Limb (tissue), 2 donors: ENCODE measurements around the gene DNASE2.

Source experiments
- DNase-seq, 2 donors: peaks; one replicate each; pipeline ENCODE4 v3.0.0-alpha.2; 2016; ENCODE audit errors: extremely low spot score in 2 of 2

The DNASE2 gene

DNA sequence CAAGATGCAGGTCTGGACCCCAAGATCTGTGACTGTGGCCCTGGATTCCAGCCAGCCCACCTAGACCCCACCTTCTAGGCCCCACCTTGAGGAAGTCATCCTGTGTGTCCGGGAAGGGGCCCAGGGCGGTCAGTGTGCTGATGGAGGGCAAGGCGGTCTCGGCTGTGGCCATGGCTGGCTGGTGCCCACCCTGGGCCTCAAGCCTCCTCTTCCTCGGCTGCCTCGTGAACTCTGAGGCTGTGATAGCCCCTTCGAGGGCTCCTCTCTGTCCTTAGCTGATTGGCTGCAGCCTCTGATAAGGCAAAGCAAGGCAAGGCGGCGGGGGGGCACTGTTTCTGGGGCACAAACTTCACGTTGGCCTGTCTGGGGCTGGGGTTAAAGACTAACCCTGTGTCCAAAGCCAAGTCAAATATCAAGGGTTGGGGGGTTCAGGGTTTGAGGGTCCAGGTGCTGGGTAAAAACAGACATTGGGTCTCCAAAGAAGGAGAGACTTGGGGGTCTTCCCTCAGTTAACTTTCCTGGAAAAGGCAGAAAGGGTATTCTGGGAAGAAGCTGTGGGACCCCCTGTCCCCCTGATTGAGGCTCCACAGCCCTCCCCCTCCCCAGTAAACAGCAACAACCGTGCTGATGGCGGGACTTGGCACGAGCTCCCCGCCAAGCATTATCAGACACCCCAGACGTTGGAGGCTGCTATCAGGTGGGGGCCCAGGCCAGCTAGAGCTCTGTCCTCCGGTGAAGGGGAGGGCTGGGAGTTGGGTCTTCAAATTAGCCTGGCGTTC is 5.9 kb upstream of the DNASE2 start, which contains the start of gene KLF1:
KLF1 (minus strand) TSS at position 233 of the 779 bp plus-strand sequence; CDS start at position 172, 61 bp downstream.
- DNase-seq, result no peak

DNA sequence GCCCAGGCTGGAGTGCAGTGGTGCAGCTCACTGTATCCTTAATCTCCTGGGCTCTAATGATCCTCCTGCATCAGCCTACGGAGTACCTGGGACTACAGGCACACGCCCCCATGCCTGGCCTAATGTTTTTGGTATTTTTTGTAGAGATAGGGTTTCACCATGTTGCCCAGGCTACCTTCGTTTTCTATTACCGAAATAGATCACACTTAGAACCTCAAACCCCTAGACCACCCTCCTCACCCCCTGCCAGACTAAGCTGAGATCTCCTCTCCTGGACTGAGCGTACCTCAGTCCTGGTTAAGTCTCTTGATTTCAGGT is 5.4 kb upstream of the DNASE2 start:
- no peak for DNase-seq

DNA sequence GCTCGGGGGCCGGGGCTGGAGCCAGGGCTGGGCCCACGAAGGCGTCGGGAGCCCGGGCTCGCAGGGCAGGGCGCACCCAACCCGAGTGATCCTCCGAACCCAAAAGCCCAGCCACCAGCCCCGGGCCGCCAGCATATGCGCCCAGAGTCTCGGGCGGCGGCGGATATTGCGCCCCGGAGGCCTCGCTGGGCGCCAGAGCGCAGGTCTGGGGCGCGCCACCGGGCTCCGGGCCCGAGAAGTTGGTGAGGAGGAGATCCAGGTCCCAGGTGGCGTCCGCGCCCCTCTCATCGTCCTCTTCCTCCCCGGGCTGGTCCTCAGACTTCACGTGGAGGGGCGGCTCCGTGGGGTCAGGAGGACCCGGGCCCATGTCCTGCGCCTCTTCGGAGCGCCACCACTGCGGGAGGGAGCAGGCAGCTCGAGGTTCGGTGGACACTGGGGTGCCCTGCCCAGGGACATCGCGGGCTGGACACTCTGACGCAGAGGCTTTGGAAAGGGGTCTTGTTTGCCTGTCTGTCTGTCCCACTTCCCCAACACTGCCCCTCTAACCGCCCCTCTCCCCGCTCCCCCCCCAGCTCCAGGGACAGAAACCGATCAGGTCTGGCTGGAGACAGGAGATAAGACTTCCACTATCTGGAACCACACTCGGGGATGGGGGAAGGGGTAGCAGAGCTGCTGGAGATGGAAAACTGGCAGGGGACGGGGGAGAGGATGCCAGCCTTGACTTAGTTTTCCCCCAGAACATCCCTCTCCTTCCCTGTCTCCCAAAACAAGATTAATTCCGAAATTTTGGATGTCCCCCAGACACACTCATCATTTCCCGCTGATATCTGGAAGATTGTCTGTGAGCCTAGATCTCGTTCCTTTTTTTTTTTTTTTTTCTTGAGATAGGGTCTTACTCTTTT is 4.8 kb upstream of the DNASE2 start:
- DNase-seq, result no peak

DNA sequence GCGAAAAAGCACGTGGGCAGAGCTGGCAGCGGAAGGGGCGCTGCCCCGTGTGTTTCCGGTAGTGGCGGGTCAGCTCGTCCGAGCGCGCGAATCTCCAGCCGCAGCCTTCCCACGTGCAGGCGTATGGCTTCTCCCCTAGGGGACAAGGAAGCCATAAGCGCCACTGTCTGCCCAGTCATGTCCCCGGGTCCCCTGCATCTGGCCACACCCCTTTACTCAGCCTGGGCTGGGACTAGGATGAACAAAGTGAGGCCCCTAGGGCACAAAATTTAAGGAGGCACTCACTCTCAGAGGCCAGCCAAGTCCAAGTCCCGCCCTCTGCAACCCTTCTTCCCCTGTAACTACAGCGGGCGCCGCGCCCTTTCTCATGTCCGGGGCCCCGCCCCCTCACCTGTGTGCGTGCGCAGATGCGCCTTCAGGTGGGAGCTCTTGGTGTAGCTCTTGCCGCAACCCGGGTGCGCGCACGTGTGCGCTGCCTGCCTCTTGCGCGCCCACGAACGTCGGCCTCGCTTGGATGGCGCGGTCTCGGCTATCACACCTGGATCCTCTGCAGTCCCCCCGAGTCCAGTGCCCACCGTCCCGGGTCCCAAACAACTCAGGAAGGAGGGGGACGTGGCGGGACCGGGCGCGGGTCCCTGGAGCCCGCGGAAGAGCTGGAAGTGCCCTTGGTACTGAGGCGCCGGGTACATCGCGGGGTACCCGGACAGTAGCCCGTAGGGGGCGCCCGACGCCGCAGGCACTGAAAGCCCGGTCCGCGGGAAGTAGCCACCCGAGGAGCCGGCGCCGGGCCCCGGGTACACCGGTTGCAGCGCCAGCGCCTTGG is 3.9 kb upstream of the DNASE2 start:
- peak in 1 of 2 donors; percentile 68 for DNase-seq

DNA sequence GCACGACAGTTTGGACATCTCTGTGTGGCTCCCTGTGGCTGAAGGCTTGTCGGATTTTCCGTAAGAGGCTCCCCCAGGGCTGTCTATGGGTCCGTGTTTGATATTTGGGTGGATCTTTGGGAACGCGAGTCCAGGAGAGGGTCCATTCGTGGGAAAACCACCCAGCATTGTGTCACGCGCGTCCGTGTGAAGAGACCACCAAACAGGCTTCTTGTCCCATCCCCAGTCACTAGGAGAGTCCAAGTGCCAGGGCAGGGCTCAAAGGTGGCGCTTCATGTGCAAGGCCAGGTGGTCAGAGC is 3.3 kb upstream of the DNASE2 start:
- no peak for DNase-seq

DNA sequence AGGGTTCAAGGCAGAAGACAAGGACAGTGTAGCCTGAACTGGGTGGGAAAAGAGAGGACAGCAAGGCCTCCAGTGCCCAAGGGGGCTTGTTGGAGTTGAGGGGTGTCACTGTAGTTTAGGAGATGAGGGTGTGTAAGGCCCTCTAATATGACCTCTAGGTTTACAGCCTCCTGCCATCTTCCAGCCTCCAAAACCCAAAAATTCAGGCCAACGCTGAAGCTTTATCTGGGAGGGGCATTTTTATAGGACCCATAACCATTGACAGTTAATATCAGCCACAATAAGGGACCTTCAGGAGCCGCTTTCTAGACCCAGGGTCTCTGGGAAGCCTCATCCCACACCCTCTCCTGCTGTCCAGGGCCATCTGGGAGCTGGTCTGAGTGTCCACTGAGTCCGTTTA is 3.0 kb upstream of the DNASE2 start:
- DNase-seq, result no peak

DNA sequence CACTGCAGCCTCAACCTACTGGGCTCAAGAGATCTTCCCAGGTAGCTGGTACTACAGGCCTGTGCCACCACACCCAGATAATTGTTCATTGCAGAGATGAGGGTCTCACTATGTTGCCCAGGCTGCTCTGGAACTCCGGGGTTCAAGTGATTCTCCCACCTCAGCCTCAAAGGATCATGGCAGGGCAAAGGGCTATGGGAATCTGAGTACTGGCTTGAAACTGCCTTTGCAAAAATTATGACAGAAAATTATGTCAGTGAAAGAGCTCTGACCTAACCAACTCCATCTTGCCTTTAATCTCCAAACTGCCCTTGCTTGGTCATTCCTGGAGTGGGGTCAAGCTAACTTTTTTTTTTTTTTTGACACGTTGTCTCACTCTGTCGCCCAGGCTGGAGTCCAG is 1.3 kb upstream of the DNASE2 start:
- no peak for DNase-seq

DNA sequence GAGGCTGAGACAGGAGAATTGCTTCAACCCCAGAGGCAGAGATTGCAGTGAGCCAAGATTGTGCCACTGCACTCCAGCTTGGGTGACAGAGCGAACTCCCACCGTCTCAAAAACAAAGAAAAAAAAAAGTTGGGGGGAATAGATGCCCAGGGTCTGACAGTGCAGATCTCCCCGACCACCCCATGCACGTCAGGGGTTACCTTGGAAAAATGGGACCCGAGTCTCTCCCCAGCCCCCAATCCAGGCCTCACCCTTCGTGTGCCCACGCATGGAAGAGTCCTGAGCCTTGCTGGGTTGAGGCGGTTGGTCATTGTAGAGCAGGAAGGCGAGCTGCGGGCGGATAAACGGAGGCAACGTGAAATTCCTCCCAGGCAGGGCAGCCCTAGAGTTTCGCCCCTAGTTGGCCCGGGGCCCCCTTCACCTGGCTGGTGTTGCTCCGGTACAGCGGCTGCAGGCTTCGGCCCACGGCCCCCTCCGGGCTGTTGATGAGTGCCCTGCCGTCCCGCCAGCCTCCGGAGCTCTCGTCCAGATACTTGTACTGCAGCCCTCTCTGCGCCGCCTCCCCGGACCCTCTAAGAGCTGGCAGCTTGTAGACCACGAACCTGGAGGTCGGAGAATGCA is 588 bp downstream of the DNASE2 start:
- no peak for DNase-seq

DNA sequence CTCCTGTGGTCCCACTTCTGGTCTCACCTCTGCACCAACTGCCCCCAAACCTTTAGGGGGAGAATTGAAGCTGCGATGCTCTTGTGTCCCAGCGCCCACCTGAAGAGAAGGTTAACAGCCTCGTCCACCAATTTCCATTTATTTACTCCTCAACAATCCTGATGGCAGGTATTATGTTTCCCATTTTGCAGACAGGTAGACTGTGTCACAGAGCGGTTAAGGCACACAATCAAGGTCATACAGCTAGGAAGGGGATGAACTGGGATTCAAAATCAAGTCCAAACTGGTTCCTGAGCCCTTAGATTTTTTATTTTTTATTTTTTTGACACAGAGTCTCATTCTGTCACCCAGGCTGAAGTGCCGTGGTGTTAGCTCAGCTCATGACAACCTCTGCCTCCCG is 6.2 kb downstream of the DNASE2 start:
- no peak for DNase-seq

DNA sequence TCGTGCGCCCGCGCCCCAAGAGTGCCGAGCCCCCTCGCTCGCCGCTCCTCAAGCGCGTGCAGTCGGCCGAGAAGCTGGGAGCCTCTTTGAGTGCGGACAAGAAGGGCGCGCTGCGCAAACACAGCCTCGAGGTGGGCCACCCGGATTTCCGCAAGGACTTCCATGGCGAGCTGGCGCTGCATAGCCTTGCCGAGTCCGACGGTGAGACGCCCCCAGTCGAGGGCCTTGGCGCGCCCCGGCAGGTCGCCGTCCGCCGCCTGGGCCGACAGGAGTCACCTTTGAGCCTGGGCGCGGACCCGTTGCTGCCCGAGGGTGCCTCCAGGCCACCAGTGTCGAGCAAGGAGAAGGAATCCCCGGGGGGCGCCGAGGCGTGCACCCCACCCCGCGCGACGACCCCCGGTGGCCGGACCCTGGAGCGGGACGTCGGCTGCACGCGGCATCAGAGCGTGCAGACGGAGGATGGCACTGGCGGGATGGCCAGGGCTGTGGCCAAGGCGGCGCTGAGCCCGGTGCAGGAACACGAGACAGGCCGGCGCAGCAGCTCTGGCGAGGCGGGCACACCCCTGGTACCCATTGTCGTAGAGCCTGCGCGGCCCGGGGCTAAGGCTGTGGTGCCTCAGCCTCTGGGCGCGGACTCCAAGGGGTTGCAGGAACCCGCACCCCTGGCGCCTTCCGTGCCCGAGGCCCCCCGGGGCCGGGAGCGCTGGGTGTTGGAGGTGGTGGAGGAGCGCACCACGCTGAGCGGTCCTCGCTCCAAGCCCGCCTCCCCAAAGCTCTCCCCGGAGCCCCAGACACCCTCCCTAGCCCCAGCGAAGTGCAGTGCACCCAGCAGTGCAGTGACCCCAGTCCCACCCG is 7.1 kb downstream of the DNASE2 start:
- DNase-seq, result no peak

DNA sequence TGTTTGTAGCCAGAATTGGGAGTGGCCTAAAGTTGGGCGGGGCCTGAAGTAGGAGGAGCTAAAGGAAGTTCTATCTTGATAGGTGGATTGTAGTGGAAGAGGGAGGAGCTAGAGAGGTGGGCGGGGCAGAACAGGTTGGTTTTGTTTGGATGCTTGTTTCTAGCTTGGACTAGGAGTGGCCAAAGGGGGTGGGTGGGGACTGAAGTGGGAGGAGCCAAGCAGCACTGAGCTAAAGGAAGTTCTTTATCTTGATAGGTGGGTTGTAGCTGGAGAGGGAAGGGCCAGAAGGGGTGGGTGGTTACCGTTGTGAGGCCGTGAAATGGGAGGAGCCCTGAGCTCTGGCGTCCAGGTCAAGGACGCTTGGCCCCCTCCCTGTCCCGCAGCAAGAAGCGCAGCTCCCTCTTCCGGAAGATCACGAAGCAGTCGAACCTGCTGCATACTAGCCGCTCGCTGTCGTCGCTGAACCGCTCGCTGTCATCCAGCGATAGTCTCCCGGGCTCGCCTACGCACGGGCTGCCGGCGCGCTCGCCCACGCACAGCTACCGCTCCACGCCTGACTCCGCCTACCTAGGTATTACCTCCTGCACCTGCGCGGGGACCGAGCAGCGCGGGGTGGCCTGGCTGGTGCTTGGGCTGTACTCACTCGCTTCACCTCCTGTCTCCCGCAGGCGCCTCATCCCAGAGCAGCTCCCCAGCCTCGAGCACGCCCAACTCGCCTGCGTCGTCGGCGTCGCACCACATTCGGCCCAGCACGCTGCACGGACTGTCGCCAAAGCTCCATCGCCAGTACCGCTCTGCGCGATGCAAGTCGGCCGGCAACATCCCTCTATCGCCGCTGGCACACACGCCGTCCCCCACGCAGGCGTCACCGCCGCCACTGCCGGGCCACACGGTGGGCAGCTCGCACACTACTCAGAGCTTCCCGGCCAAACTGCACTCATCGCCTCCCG is 8.0 kb downstream of the DNASE2 start:
- DNase-seq, result no peak

DNA sequence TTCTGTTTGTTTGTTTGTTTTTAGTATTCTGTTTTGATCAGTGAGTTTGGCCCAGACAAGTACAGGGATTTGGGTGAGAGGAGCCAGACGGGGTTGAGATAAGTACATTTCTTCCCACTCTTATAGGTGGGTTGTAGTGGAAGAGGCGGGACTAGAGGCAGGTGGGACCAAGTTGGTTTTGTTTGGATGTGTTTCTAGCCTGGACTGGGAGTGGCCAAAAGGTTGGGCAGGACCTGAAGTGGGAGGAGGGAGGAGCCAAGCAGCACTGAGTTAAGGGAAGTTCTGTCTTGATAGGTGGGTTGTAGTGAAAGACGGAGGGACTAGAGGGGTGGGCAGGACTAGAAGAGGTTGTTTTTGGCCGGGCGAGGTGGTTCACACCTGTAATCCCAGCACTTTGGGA is 9.0 kb downstream of the DNASE2 start:
- no peak for DNase-seq

DNA sequence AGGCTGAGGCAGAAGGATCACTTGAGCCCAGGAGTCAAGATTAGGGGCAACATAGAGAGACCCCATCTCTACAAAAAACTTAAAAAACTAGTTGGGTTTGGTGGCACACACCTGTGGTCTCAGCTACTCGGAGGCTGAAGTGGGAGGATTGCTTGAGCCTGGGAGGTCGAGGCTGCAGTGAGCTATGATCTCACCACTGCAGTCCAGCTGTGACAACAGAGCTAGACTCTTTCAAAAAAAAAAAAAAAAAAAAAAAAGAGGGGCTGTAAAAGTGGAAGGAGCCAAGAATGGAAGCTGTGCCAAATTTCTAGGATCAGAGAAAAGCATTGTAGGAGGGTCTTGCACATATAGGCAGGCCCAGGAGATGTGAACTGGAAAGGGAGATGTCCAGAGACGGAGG is 9.6 kb downstream of the DNASE2 start:
- no peak for DNase-seq

DNA sequence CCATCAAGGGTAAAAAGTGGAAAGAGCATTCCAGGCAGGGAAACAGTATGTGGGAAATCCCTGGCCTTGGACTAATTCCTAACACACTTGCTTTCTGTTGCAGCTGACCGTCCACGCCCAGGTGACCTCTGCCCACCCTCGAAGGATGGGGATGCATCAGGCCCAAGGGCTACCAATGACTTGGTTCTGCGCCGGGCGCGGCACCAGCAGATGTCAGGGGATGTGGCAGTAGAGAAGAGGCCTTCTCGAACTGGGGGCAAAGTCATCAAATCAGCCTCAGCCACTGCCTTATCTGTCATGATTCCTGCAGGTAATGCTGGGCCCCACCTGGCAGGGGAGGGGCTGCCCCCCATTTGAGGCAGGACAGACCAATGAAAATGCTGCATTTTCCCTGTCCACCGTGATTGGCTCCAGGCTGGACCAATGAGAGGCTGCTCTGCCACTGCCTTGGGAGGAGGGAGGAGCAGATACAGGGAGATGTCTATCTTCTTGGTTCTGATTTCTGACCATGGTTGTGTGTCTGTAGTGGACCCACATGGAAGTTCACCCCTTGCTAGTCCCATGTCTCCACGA is 12.6 kb downstream of the DNASE2 start:
- DNase-seq, result no peak

DNA sequence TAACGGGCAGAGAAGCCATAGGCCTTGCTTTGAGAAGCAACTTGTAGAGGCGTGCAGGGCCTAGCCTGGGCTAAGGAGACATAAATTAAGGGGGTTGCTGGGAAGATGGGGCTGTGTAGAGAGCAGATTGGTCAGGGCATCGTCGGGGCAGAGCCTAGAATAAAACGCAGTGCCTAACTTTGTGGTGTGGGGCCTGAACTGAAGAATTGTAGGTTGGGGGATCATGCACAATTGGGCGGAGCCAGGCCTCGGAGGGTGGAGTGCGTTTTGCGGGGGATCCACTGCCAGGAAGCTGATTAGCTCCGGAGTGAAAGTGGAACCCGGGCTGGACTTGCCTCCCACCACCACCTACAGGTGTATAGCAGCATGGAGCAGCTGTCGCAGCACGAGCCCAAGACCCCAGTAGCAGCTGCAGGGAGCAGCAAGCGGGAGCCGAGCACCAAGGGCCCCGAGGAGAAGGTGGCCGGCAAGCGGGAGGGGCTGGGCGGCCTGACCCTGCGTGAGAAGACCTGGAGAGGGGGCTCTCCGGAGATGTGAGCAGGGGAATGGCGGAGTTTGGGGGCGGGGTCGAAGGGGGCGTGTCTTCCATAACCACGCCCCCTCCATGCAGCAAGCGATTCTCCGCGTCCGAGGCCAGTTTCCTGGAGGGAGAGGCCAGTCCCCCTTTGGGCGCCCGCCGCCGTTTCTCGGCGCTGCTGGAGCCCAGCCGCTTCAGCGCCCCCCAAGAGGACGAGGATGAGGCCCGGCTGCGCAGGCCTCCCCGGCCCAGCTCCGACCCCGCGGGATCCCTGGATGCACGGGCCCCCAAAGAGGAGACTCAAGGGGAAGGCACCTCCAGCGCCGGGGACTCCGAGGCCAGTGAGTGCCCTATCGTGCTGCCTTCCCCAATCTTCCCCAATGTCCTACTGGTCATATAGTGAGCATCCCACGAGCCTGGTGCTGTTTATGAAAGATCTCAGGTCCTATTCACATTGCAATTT is 13.8 kb downstream of the DNASE2 start:
- DNase-seq, result peak; percentile 75 to 86

DNA sequence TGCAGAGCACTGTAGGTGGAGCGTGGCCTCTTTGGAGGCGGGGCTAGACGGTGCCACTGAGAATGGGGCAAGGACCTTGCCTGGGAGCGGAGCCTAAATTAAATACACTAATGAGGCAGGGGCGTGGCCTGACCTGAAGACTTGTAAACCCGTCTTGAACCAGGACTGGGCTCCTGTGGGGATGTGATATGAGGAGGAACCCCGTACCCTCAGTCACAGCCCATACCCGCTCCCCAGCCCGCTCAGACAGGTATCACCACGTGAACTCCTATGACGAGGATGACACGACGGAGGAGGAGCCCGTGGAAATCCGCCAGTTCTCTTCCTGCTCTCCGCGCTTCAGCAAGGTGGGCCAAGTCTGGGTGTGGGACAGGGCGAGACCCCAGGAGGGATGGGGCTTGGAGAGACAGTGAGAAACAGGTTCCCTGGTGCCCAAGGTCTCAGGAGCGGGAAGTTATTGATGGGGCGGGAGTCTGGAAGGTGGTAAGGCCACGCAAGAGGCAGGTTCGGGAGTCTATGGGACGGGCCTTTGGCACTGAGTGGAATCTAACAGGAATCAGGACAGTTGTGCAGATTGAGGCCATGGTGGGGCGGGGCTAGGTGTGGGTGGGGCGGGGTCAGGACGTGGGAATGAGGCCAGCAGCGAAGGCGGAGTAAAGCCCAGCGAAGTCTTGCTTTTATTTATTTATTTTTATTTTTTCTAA is 14.7 kb downstream of the DNASE2 start:
- no peak for DNase-seq

DNA sequence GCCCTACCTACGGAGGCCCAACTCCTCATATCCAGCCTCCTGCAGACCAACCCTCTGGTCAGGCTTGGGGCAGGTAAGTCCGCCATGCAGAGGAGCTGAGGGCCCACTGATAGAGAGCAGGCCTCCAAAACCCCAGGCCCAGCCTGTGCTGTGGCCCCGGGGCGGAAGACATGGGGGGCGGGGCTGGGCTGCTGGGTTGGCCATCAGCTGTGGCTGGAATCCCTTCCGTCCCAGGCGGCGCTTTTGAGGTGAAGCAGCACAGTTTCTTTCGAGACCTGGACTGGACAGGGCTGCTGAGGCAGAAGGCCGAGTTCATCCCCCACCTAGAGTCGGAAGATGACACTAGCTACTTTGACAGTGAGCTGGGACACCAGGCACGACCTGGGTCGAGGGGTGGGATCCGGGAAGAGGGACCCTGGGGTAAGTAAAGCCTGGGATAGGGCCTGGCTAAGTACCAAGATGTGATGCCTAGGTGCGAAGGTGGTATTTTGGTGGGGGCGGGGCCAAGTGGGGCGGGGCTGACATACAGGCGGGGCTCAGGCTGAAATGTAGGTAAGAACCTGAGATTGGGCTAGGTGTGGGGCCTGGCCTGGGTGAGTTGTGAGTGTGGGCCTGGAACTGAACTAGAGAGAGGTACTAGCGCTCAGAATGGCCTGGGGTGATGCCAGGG is 15.4 kb downstream of the DNASE2 start:
- no peak for DNase-seq
